CD4-positive, alpha-beta T cell treated with Interleukin-4 for 4 hours (primary cell): ENCODE data around the gene TRIM17.
"Not testable (repeated sequence)": the region's sequence is repeated elsewhere in the genome, so short reads cannot be mapped to it uniquely, and the experiment has no call there.

ENCODE experiments used
- DNase-seq: peaks from one replicate; pipeline ENCODE4 v3.0.0-alpha.2; 2020

TRIM17 gene

GRCh38 chr1:228446852-228447251 is 30.2 kb upstream of the TRIM17 start:
- no peak for DNase-seq

- DNase-seq: no peak
These were observed 29.4 kb upstream of the TRIM17 start for GRCh38 chr1:228445843-228446650.

DNA sequence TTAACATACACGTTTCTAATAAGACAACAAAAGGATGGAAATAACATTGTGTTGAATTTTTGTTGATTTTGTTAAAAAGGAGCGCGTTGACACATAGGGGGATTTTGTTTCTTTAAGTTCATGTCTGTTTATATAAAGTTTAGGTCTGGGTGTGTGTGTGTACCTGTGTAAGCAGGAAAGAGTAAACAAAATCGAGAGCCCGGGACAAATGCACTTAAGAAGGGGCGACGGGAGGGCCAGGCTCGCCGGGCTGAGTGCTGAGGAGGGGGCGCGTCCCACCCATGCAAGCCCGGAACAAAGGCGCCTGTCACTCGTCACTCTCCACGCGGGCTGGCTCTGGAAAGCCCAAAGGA is 28.8 kb upstream of the TRIM17 start:
- no peak for DNase-seq

DNA sequence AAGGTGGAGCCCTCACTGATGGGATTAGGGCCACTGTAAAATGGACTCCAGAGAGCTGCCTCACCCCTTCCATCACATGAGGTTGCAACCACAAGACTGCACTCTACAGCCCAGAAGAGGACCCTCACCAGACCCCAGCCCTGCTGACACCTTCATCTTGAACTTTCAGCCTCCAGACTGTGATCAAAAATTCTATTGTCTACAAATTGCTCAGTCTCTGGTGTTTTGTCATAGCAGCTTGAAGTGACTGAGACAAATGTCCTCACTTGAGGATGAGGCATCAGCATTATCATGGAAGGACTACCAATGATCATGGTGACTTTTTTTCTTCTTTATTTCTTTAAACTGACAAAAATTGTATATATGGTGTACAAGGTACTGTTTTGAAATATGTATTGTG is 26.7 kb upstream of the TRIM17 start:
- DNase-seq: no peak

- DNase-seq: no peak
These were observed 24.3 kb upstream of the TRIM17 start for GRCh38 chr1:228440761-228441500.

DNA sequence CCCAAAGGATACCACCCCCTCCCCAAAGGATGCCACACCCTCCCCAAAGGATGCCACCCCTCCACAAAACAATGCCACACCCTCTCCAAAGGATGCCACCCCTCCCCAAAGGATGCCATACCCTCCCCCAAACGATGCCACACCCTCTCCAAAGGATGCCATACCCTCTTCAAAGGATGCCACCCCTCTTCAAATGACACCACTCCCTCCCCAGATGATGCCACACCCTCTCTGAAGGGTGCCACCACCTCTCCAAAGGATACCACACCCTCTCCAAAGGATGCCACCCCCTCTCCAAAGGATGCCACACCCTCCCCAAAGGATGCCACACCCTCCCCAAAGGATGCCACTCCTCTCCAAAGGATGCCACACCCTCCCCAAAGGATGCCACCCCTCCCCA is 21.6 kb upstream of the TRIM17 start:
- no peak for DNase-seq

- no peak for DNase-seq
These were observed 20.8 kb upstream of the TRIM17 start for GRCh38 chr1:228437424-228437962.

- DNase-seq: no peak
These were observed 18.0 kb upstream of the TRIM17 start for GRCh38 chr1:228434689-228435088.

DNA sequence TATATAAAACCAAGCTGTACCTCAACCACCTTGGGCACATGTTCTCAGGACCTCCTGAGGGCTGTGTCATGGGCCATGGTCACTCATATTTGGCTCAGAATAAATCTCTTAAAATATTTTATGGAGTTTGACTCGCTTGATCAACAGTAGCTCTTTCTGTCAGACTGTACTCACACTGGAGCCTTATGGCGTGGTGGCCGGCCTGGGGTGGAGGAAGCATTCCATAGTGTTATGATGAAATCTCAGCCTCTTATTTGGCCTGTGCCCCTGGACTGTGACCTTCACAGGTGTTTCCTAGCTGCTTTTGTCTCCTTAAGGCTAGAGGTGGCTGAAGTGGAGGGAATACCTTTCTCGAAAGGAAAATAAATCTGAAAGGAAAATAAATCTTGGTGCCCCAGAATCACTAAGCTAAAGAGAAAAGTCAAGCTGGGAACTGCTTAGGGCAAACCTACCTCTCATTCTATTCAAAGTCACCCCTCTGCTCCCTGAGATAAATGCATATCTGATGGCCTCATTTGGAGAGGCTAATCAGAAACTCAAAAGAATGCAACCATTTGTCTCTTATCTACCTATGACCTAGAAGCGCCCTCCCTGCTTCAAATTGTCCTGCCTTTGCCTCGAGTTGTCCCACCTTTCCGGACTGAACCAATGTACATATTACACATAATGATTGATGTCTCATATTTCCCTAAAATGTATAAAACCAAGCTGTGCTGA is 16.8 kb upstream of the TRIM17 start:
- not testable (repeated sequence) for DNase-seq

DNA sequence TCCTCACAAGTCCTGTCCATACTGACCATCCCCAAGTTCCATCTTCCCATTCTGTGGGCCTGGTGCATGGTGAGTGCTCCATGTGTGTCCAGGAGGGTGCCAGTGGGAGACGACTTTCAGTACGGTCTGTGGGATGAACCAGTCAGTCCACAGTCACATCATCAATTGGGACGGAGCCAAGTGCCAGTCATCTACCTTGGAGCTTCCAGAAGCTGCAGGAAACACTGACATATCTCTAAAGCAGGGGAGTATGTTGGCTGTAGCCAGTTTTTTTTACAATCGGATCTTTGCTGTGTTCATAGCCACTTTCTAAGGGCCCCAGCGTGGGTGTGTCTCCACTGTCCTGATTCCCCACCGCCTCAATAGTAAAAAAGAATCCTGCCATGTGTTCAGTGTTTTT is 13.6 kb upstream of the TRIM17 start:
- no peak for DNase-seq

DNA sequence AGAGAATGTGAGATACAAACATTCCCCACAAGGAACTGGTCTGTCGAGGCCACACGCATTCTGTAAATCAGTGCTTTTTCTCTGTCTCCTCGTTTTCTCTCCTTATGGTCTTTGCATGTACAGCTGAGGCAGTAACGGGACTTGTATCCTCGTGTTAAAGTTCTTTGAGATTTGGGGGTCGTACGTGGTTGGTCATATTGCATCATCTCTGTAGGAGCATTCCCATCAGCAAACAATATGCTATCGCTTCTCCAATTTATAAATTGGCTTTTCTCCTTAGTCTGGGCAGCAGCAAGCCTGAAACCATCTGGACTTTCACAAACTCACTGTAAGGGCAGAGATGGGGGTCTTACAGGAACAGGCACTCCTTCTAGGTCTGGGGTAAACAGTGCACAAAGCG is 13.0 kb upstream of the TRIM17 start:
- DNase-seq: no peak

- DNase-seq: no peak
These were observed 12.3 kb upstream of the TRIM17 start for GRCh38 chr1:228429007-228429406.

DNA sequence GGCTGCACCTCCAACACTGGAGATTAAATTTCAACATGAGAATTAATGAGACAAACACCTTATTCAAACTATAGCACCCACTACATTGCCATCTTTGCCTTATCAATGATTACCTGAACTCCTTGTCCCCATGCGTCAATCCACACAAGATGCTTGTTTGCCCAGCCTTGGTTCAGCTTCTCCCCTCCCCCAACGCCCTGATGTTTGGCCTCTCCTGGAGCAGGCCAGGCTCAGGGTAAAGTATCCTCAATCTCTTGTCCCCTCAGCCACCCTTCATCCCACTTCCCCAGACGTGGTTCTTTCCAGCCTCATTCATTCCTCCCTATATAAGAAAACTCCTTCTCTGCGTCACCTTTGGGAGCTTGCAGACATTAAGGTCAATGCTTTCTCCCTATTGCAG is 11.8 kb upstream of the TRIM17 start:
- no peak for DNase-seq

DNA sequence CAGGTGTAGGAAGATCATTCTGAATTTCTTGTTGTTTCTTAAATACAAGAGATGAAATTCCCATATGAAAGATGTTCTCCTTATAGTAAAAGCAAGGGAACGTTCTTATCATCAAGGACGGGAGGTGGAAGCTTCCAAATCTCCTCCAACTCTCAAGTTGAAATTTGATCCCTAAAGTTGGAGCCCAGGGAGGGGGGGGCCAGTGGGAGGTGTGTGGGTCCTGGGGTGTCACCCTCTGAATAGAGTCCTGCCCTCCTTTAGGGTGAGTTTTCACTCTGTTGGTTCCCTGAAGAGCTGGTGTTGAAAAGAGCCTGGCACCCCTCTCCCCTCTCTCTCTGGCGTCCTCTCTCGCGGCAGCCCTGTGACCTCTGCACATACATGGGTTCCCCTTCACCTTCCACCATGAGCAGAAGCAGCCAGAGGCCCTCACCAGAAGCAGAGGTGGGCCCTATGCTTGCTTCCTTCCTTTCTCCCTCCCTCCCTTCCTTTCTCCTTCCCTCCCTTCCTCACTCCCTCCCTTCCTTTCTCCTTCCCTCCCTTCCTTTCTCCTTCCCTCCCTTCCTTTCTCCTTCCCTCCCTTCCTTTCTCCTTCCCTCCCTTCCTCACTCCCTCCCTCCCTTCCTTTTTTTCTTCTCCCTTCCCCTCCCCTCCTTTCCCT is 10.0 kb upstream of the TRIM17 start:
- no peak for DNase-seq

DNA sequence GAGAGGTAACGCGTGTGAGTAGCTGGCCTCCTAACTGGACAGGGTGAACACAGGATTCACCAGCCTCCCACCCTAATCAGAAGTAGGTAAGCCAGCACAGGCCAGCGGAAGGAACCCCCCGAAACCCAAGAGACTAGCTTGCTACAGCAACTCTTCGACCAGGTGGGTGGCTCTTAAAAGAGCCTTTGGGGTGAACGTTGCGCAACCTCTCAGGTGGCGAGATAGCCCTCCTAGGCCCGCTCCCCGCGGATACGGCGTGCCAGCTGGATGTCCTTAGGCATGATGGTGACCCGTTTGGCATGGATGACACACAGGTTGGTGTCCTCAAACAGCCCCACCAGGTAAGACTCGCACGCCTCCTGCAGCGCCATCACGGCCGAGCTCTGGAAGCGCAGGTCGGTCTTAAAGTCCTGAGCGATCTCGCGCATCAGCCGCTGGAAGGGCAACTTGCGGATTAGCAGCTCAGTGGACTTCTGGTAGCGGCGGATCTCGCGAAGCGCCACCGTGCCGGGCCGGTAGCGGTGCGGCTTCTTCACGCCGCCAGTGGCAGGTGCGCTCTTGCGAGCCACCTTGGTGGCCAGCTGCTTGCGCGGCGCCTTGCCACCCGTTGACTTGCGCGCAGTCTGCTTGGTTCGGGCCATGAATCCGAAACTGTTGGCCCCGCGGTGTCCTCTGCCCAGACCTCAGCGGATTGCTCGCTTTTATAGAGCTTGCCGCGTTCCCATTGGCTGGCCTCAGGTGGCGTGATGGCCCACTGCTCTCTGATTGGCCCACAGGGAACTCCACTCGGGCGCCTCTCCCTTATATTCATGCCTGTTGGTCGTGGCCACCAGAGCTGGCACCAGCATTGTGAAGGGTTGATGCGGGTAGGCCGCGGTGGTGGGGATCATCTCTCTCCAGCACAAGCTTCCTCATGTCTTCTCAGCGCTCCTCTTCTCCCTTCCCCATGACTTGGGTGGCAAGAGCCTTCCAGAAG is 8.3 kb upstream of the TRIM17 start:
- DNase-seq: no peak

GRCh38 chr1:228423404-228424053 is 6.9 kb upstream of the TRIM17 start:
- no peak for DNase-seq

- DNase-seq: no peak
These were observed 4.5 kb upstream of the TRIM17 start for GRCh38 chr1:228420968-228421826.

GRCh38 chr1:228417483-228418203 is 982 bp upstream of the TRIM17 start:
- DNase-seq: no peak

DNA sequence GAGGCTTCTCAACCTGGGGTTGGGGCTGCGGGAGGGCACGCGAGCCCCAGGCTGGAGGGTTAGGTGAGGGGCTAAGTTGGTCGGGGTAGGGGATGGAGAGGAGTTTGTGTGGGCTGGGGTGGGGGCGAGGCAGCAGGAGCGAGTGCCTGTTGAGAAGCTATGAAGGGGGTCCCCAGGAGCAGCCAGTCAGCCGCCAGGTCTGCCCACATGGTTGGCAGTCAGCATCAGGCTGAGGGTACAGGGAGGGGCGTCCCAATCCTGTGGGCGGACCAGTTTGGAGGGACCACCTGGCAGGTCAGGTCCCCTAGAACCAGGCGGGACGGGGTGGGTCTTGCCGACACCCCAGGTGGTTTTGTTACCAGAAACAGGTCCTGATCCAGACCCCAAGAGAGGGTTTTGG is 400 bp upstream of the TRIM17 start:
- no peak for DNase-seq

DNA sequence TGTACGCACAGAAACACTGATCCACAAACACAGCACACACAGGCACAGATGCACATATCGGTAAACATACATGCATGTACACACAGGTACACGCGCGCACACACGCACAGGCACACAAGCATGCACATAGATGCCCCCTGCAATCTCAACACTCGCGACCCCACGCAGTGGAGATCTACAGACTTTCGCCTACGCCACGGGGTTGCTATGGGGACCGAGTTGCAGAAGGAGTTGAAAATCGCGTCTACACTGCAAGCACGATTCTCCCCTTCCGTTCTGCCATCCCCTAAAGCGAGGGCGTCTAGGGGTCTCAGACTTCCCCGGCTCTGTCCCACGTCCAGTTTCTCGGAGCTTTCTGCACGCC is 826 bp downstream of the TRIM17 start:
- no peak for DNase-seq
